GM12874 (cell line): ENCODE data around the gene NCOA5.

Experiments
- CTCF ChIP-seq: IDR thresholded peaks from 2 replicates; pipeline ENCODE4 v1.5.1; 2011; ENCODE audit warnings: low read depth, mild to moderate bottlenecking, control low read depth, low read length, moderate library complexity; ENCODE audit not compliant: insufficient read depth

The NCOA5 gene

GRCh38 chr20:46055269-46055668 is 34.5 kb downstream of the NCOA5 start:
- TF ChIP-seq CTCF, result no peak

GRCh38 chr20:46054606-46055005 is 35.2 kb downstream of the NCOA5 start:
- no peak for TF ChIP-seq CTCF

GRCh38 chr20:46053416-46053815 is 36.3 kb downstream of the NCOA5 start:
- no peak for TF ChIP-seq CTCF

GRCh38 chr20:46051556-46052308 is 38.0 kb downstream of the NCOA5 start:
- TF ChIP-seq CTCF, result no peak

- no peak for TF ChIP-seq CTCF
Observed at GRCh38 chr20:46050885-46051284, 38.9 kb downstream of the NCOA5 start.

- no peak for TF ChIP-seq CTCF
Observed at GRCh38 chr20:46050444-46050843, 39.3 kb downstream of the NCOA5 start.

GRCh38 chr20:46049815-46050214 is 39.9 kb downstream of the NCOA5 start:
- TF ChIP-seq CTCF, result no peak
